ENCODE results near the gene CFDP1. TPM values are rescaled to one million over a fixed set of nuclear protein-coding genes. Genes with fewer than 3 reads are reported as not detected.

Gene CFDP1
- polyA plus RNA-seq, 1 donor (not counting 4 experiments of a cell fraction or from before 2014, with no cell fraction given), result 42.1 TPM

GRCh38 chr16:75250089-75250808 is 183.1 kb downstream of the CFDP1 start:
- TF ChIP-seq EZH2 (IDR thresholded peaks at IDR 0.05; ENCODE audit: low read length) (no peak), CTCF (optimal IDR thresholded peaks at IDR 0.05 in 1 of 3, IDR thresholded peaks at IDR 0.05 in 1 of 3, conservative IDR thresholded peaks at IDR 0.05 in 1 of 3; ENCODE audit: extremely low read depth in 1 of 3, insufficient read depth in 2 of 3, low read length in 3 of 3) (no peak)
- no peaks in the 10 kb centered on the region for H3K27me3 ChIP-seq (ENCODE audit: control insufficient read depth, extremely low read depth, insufficient read depth, low read length)
- H3K4me1 ChIP-seq (ENCODE audit: control insufficient read depth, extremely low read depth, insufficient read depth, low read length), result peaks cover 80% of the 10 kb centered on the region
- FAIRE-seq (no peak), DNase-seq (ENCODE audit: low read depth, low spot score) (no peak)
- H2AFZ ChIP-seq (ENCODE audit: control insufficient read depth, low read length), result no peak overlapping the region
- H3K27ac ChIP-seq (ENCODE audit: control insufficient read depth, insufficient read depth, low read length), result peak overlapping the region; percentile 86
- H3K4me2 ChIP-seq (ENCODE audit: control insufficient read depth, extremely low read depth, insufficient read depth, low read depth, low read length), result peak overlapping the region; percentile 93
- H3K4me3 ChIP-seq (ENCODE audit: control insufficient read depth in 2 of 3, extremely low read depth in 1 of 3, insufficient read depth in 2 of 3, low read depth in 1 of 3, low read length in 3 of 3), result peak overlapping the region; percentile 82 to 93 (median 88)
- dilution Hi-C loops (cut with MboI; ENCODE audit: extremely low pct_ligation_motif_present, low sequenced_read_pairs), result no loop called here
- peak overlapping the region; percentile 92 for H3K9ac ChIP-seq (ENCODE audit: control insufficient read depth, extremely low read depth, insufficient read depth, low read length)
- peaks cover 5% of the 10 kb centered on the region for H3K9me1 ChIP-seq (ENCODE audit: control insufficient read depth, extremely low read depth, insufficient read depth, low read length)
- peaks cover 94% of the 10 kb centered on the region for H3K79me2 ChIP-seq (ENCODE audit: control insufficient read depth, insufficient read depth, low read length)
- H3K9me3 ChIP-seq (ENCODE audit: control insufficient read depth, low read depth, low read length), result no peaks in the 10 kb centered on the region
- H4K20me1 ChIP-seq (ENCODE audit: control insufficient read depth, extremely low read depth, insufficient read depth, low read length), result peaks cover 30% of the 10 kb centered on the region
- peaks cover 2 to 17% of the 10 kb centered on the region in 2 experiments for H3K36me3 ChIP-seq (ENCODE audit: control insufficient read depth in 2 of 2, extremely low read depth in 1 of 2, insufficient read depth in 2 of 2, low read length in 2 of 2)

GRCh38 chr16:75249441-75249840 is 183.9 kb downstream of the CFDP1 start:
- Histone ChIP-seq H3K79me2 (ENCODE audit: control insufficient read depth, insufficient read depth, low read length) (peaks cover 94% of the 10 kb centered on the region), H3K36me3 (ENCODE audit: control insufficient read depth in 2 of 2, extremely low read depth in 1 of 2, insufficient read depth in 2 of 2, low read length in 2 of 2) (peaks cover 2 to 20% of the 10 kb centered on the region in 2 experiments), H3K4me2 (ENCODE audit: control insufficient read depth, extremely low read depth, insufficient read depth, low read depth, low read length) (peak overlapping the region; percentile 93), H3K4me1 (ENCODE audit: control insufficient read depth, extremely low read depth, insufficient read depth, low read length) (peaks cover 80% of the 10 kb centered on the region), H3K9me1 (ENCODE audit: control insufficient read depth, extremely low read depth, insufficient read depth, low read length) (peaks cover 5% of the 10 kb centered on the region), H2AFZ (ENCODE audit: control insufficient read depth, low read length) (no peak overlapping the region), H3K9me3 (ENCODE audit: control insufficient read depth, low read depth, low read length) (no peaks in the 10 kb centered on the region), H3K4me3 (ENCODE audit: control insufficient read depth in 2 of 3, extremely low read depth in 1 of 3, insufficient read depth in 2 of 3, low read depth in 1 of 3, low read length in 3 of 3) (peak overlapping the region; percentile 82 to 93 (median 88)), H3K9ac (ENCODE audit: control insufficient read depth, extremely low read depth, insufficient read depth, low read length) (peak overlapping the region; percentile 92), H3K27ac (ENCODE audit: control insufficient read depth, insufficient read depth, low read length) (peak overlapping the region; percentile 86), H3K27me3 (ENCODE audit: control insufficient read depth, extremely low read depth, insufficient read depth, low read length) (no peaks in the 10 kb centered on the region), H4K20me1 (ENCODE audit: control insufficient read depth, extremely low read depth, insufficient read depth, low read length) (peaks cover 26% of the 10 kb centered on the region)
- no peak for FAIRE-seq
- TF ChIP-seq EZH2 (IDR thresholded peaks at IDR 0.05; ENCODE audit: low read length), result no peak
- no peak for TF ChIP-seq CTCF (optimal IDR thresholded peaks at IDR 0.05 in 1 of 3, IDR thresholded peaks at IDR 0.05 in 1 of 3, conservative IDR thresholded peaks at IDR 0.05 in 1 of 3; ENCODE audit: extremely low read depth in 1 of 3, insufficient read depth in 2 of 3, low read length in 3 of 3)
- DNase-seq (ENCODE audit: low read depth, low spot score), result no peak
- dilution Hi-C loops (cut with MboI; ENCODE audit: extremely low pct_ligation_motif_present, low sequenced_read_pairs), result loop anchor here (25.0 kb wide), 1 partner anchor 138 kb away; no protein-coding TSS in a partner anchor

Data from keratinocyte (primary cell).